OCI-LY3 (cell line): Measurements from ENCODE around the gene KCNS3.

ENCODE experiments used
- EZH2phosphoT487 ChIP-seq: fragments of 200-600 bp; shearing (Covaris generic); IDR thresholded peaks from 2 replicates; pipeline ENCODE4 v1.6.1; 2018; ENCODE audit warnings: antibody characterized with exemption, mixed run types, low read depth
- TF ChIP-seq, protein P1 (sequence below): fragments of 200-600, 300-600 bp; sonication (generic); IDR thresholded peaks from 2 replicates; pipeline ENCODE4 v1.5.1; 2014; ENCODE audit warnings: antibody characterized with exemption, low read length, low read depth

DNA sequence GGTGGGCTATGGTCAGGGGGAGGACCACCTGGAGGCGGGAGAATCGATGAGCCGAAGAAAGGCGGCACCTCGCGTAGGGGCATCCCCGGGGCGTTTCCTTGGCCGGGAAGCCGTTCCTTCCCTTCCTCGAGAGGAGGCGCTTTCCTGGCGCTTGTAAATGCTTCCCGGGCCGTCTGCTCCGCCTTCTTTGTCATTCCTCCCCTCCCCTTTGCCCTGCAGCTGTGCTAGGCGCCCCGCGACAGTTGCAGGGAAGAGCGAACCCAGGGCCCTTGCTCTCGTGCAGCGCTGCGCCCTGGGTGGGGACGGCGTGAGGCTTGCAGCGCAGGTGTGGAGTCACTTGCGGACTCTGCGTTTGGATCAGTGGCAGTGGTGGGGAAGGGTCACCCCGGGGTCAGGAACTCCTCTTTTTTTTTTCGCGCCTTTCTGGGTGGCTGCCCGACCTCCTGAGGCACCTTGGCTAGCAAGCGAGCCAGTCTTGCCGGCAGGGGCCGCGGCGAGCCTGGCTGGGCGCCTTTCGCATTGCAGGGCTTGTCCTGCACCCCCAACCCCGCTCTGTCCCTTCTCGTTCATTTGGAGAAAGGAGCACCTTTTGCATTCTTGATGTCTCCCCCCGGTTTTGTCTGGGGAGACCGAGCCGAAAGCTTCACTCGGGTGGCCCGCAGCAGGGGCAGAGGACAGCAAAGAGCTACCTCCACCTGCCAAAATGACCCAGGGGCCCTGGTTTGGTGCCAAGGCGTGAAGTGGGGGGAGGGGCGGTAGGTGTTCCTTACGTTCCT, 858 bp downstream of the KCNS3 start:
- TF ChIP-seq, protein P1, sequence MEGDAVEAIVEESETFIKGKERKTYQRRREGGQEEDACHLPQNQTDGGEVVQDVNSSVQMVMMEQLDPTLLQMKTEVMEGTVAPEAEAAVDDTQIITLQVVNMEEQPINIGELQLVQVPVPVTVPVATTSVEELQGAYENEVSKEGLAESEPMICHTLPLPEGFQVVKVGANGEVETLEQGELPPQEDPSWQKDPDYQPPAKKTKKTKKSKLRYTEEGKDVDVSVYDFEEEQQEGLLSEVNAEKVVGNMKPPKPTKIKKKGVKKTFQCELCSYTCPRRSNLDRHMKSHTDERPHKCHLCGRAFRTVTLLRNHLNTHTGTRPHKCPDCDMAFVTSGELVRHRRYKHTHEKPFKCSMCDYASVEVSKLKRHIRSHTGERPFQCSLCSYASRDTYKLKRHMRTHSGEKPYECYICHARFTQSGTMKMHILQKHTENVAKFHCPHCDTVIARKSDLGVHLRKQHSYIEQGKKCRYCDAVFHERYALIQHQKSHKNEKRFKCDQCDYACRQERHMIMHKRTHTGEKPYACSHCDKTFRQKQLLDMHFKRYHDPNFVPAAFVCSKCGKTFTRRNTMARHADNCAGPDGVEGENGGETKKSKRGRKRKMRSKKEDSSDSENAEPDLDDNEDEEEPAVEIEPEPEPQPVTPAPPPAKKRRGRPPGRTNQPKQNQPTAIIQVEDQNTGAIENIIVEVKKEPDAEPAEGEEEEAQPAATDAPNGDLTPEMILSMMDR, result no peak
- no peak for TF ChIP-seq EZH2phosphoT487
